Mesendoderm (in vitro differentiated cells): ENCODE measurements around the gene STK40.

Experiments used
- DNase-seq: peaks from one replicate; pipeline ENCODE4 v3.0.0; 2013
- H2AK5ac ChIP-seq: 2 replicates; pipeline ENCODE4 v1.6.1; 2013; ENCODE audit warnings: low read length, inconsistent platforms
- H2BK120ac ChIP-seq: 2 replicates; pipeline ENCODE4 v1.6.1; 2013; ENCODE audit warnings: low read depth, mild to moderate bottlenecking, low read length, moderate library complexity, mixed read lengths
- H2BK15ac ChIP-seq: replicated peaks from 2 replicates; pipeline ENCODE4 v1.6.1; 2013; ENCODE audit warnings: low read depth, mild to moderate bottlenecking, moderate library complexity
- H2BK5ac ChIP-seq: 2 replicates; pipeline ENCODE4 v1.6.1; 2013; ENCODE audit warnings: low read length, inconsistent platforms
- H3K18ac ChIP-seq: 2 replicates; pipeline ENCODE4 v1.6.1; 2013; ENCODE audit warnings: mild to moderate bottlenecking, low read length, mixed read lengths
- H3K23ac ChIP-seq: one replicate; pipeline ENCODE4 v1.6.1; 2013; ENCODE audit warnings: low read length
- H3K27ac ChIP-seq: 2 replicates; pipeline ENCODE4 v1.5.1; 2013; ENCODE audit warnings: low read depth, mild to moderate bottlenecking, inconsistent platforms, low read length, moderate library complexity
- H3K27me3 ChIP-seq: 2 replicates; pipeline ENCODE4 v1.6.1; 2013; ENCODE audit warnings: low read length, control low read depth, mild to moderate bottlenecking, inconsistent platforms; ENCODE audit not compliant: insufficient read depth, poor library complexity
- H3K36me3 ChIP-seq: 2 replicates; pipeline ENCODE4 v1.6.1; 2013; ENCODE audit warnings: low read length, inconsistent platforms; ENCODE audit not compliant: control insufficient read depth, insufficient read depth
- H3K4ac ChIP-seq: one replicate; pipeline ENCODE4 v1.6.1; 2013; ENCODE audit warnings: low read depth, mild to moderate bottlenecking, low read length, moderate library complexity
- H3K4me1 ChIP-seq: 2 replicates; pipeline ENCODE4 v1.6.1; 2013; ENCODE audit warnings: low read depth, low read length, inconsistent platforms; ENCODE audit not compliant: control insufficient read depth
- H3K4me2 ChIP-seq: 2 replicates; pipeline ENCODE4 v1.6.1; 2013; ENCODE audit warnings: low read length
- H3K4me3 ChIP-seq: 2 replicates; pipeline ENCODE4 v1.5.1; 2013; ENCODE audit warnings: mild to moderate bottlenecking, low read length
- H3K56ac ChIP-seq: one replicate; pipeline ENCODE4 v1.6.1; 2013; ENCODE audit warnings: low read length
- H3K79me1 ChIP-seq: 2 replicates; pipeline ENCODE4 v1.6.1; 2013; ENCODE audit warnings: low read length, inconsistent platforms
- H3K79me2 ChIP-seq: 2 replicates; pipeline ENCODE4 v1.6.1; 2013; ENCODE audit warnings: mild to moderate bottlenecking, low read length; ENCODE audit not compliant: control insufficient read depth, insufficient read depth
- H3K9ac ChIP-seq: 2 replicates; pipeline ENCODE4 v1.6.1; 2013; ENCODE audit warnings: low read length, inconsistent platforms
- H4K5ac ChIP-seq: one replicate; pipeline ENCODE4 v1.6.1; 2013; ENCODE audit warnings: low read length
- H4K8ac ChIP-seq: one replicate; pipeline ENCODE4 v1.6.1; 2013; ENCODE audit warnings: low read depth, mild to moderate bottlenecking, control low read depth, low read length, moderate library complexity
- WGBS: extraction: QIAGEN DNeasy Blood & Tissue Kit; methylation state at CpG from one replicate; pipeline ENCODE4 v1.1.7; 2013; ENCODE audit warnings: low lambda C conversion rate, missing lambda C conversion rate; ENCODE audit not compliant: insufficient coverage; ENCODE audit errors: extremely low coverage; 5-methylcytosine and 5-hydroxymethylcytosine counted together

STK40 gene

GRCh38 chr1:36321119-36321951, 64.4 kb downstream of the STK40 start:
- H4K5ac ChIP-seq, result no peak overlapping the region
- H3K4ac ChIP-seq, result no peak overlapping the region
- H3K27me3 ChIP-seq, result no peaks in the 10 kb centered on the region
- H2BK15ac ChIP-seq, result no peak overlapping the region
- DNase-seq, result peak; percentile 96
- H3K79me2 ChIP-seq, result no peaks in the 10 kb centered on the region
- H3K4me3 ChIP-seq, result peak overlapping the region; percentile 27
- H2BK5ac ChIP-seq, result no peak overlapping the region
- H3K79me1 ChIP-seq, result no peaks in the 10 kb centered on the region
- no CpG with 5 or more reads among the region's 59 CpGs for WGBS
- H3K18ac ChIP-seq, result peak overlapping the region; percentile 12
- H2BK120ac ChIP-seq, result no peak overlapping the region
- H3K4me1 ChIP-seq, result peaks cover 7% of the 10 kb centered on the region
- H3K23ac ChIP-seq, result no peak overlapping the region
- no peaks in the 10 kb centered on the region for H3K36me3 ChIP-seq
- H3K56ac ChIP-seq, result peak overlapping the region; percentile 94
- peak overlapping the region; percentile 32 for H3K27ac ChIP-seq
- H3K4me2 ChIP-seq, result peak overlapping the region; percentile 66
- peak overlapping the region; percentile 62 for H2AK5ac ChIP-seq
- H4K8ac ChIP-seq, result no peak overlapping the region
- peak overlapping the region; percentile 84 for H3K9ac ChIP-seq

DNA sequence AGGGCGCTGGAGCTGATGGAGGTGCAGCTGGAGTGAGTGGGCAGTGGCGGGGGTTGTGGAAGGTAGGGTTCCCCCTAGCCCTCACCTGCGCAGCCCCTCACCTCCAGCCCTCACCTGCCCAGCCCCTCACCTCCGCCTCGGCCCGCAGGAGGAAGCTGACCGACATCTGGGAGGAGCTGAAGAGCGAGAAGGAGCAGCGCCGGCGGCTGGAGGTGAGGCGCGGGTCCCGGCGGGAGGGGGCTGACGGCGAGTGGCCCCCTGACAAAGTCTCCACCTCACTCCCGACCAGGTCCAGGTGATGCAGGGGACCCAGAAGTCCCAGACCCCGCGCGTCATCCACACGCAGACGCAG, 65.0 kb downstream of the STK40 start:
- H3K4me3 ChIP-seq, result peak overlapping the region; percentile 27
- H3K9ac ChIP-seq, result peak overlapping the region; percentile 79
- no peaks in the 10 kb centered on the region for H3K79me2 ChIP-seq
- no CpG with 5 or more reads among the region's 23 CpGs for WGBS
- H3K4me1 ChIP-seq, result peaks cover 7% of the 10 kb centered on the region
- no peak overlapping the region for H2BK5ac ChIP-seq
- no peak overlapping the region for H3K4ac ChIP-seq
- DNase-seq, result no peak
- peak overlapping the region; percentile 66 for H3K4me2 ChIP-seq
- no peak overlapping the region for H2AK5ac ChIP-seq
- H3K36me3 ChIP-seq, result no peaks in the 10 kb centered on the region
- no peaks in the 10 kb centered on the region for H3K79me1 ChIP-seq
- no peak overlapping the region for H4K8ac ChIP-seq
- peak overlapping the region; percentile 8 for H3K18ac ChIP-seq
- H4K5ac ChIP-seq, result no peak overlapping the region
- H2BK15ac ChIP-seq, result no peak overlapping the region
- H3K56ac ChIP-seq, result peak overlapping the region; percentile 94
- H3K27me3 ChIP-seq, result no peaks in the 10 kb centered on the region
- H3K23ac ChIP-seq, result no peak overlapping the region
- H3K27ac ChIP-seq, result peak overlapping the region; percentile 32
- H2BK120ac ChIP-seq, result no peak overlapping the region

- no CpG with 5 or more reads among the region's 16 CpGs for WGBS
- no peak overlapping the region for H4K8ac ChIP-seq
- H3K4me2 ChIP-seq, result peak overlapping the region; percentile 66
- peaks cover 7% of the 10 kb centered on the region for H3K4me1 ChIP-seq
- H2BK120ac ChIP-seq, result no peak overlapping the region
- no peaks in the 10 kb centered on the region for H3K27me3 ChIP-seq
- peak overlapping the region; percentile 32 for H3K27ac ChIP-seq
- H2AK5ac ChIP-seq, result no peak overlapping the region
- H3K56ac ChIP-seq, result peak overlapping the region; percentile 94
- no peak overlapping the region for H3K18ac ChIP-seq
- H4K5ac ChIP-seq, result no peak overlapping the region
- no peak overlapping the region for H2BK5ac ChIP-seq
- H3K9ac ChIP-seq, result peak overlapping the region; percentile 79
- H3K4ac ChIP-seq, result no peak overlapping the region
- no peak for DNase-seq
- H3K79me1 ChIP-seq, result no peaks in the 10 kb centered on the region
- H3K4me3 ChIP-seq, result peak overlapping the region; percentile 27
- no peaks in the 10 kb centered on the region for H3K79me2 ChIP-seq
- H3K36me3 ChIP-seq, result no peaks in the 10 kb centered on the region
- H2BK15ac ChIP-seq, result no peak overlapping the region
- H3K23ac ChIP-seq, result peak overlapping the region; percentile 6
Observed at GRCh38 chr1:36320291-36320761, 65.4 kb downstream of the STK40 start.

DNA sequence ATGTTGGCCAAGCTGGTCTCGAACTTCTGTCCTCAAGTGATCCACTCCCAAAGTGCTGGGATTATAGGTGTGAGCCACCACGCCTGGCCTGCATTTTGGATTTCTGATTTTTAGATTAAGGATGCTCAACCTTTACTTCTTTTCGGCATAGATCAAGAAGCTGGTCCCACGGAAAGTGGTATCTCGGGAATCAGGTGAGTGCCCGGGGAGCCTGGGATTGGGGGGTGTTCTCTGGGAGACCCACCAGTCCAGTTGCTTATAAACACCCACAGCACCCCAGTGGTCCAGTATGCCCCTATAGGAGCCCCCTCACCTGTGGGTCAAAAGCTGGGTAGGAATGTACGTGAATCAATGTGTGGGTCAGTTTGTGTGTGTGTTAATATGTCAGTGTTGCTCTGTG, 76.3 kb downstream of the STK40 start:
- no CpG with 5 or more reads among the region's 7 CpGs for WGBS
- no peak overlapping the region for H3K23ac ChIP-seq
- H3K27me3 ChIP-seq, result no peaks in the 10 kb centered on the region
- no peak overlapping the region for H2BK5ac ChIP-seq
- H3K79me1 ChIP-seq, result peaks cover 4% of the 10 kb centered on the region
- H3K27ac ChIP-seq, result no peak overlapping the region
- H3K4ac ChIP-seq, result no peak overlapping the region
- no peak overlapping the region for H2BK15ac ChIP-seq
- no peak overlapping the region for H2AK5ac ChIP-seq
- H3K4me3 ChIP-seq, result no peak overlapping the region
- no peaks in the 10 kb centered on the region for H3K79me2 ChIP-seq
- H3K36me3 ChIP-seq, result peaks cover 2% of the 10 kb centered on the region
- no peak overlapping the region for H3K56ac ChIP-seq
- no peak overlapping the region for H2BK120ac ChIP-seq
- H3K18ac ChIP-seq, result no peak overlapping the region
- H3K4me2 ChIP-seq, result no peak overlapping the region
- H4K5ac ChIP-seq, result no peak overlapping the region
- H4K8ac ChIP-seq, result no peak overlapping the region
- DNase-seq, result no peak
- no peak overlapping the region for H3K9ac ChIP-seq
- H3K4me1 ChIP-seq, result peaks cover 5% of the 10 kb centered on the region

- DNase-seq, result no peak
- Histone ChIP-seq H3K79me1 (peaks cover 4% of the 10 kb centered on the region), H3K23ac (peak overlapping the region; percentile 74), H3K18ac (no peak overlapping the region), H3K36me3 (peaks cover 2% of the 10 kb centered on the region), H4K5ac (no peak overlapping the region), H2BK5ac (no peak overlapping the region), H3K79me2 (no peaks in the 10 kb centered on the region), H3K4me1 (peaks cover 5% of the 10 kb centered on the region), H3K4me2 (peak overlapping the region; percentile 97), H2BK15ac (no peak overlapping the region), H2BK120ac (no peak overlapping the region), H2AK5ac (no peak overlapping the region), H3K9ac (peak overlapping the region; percentile 85), H3K4ac (no peak overlapping the region), H3K56ac (peak overlapping the region; percentile 87), H3K27me3 (no peaks in the 10 kb centered on the region), H3K4me3 (no peak overlapping the region), H3K27ac (no peak overlapping the region), H4K8ac (no peak overlapping the region)
- no CpG with 5 or more reads among the region's 10 CpGs for WGBS
Observed at GRCh38 chr1:36307601-36308330, 78.0 kb downstream of the STK40 start.
